GM12878 (cell line): Measurements from ENCODE around the gene KRT4. TPM values are rescaled to one million over a fixed set of nuclear protein-coding genes. Genes with fewer than 3 reads are reported as not detected.

ENCODE experiments used
- ATAC-seq: fragments of 200-7000 bp; cut with Tn5 transposase; 3 replicates; pipeline ENCODE4 v1.9.1; 2020; ENCODE audit warnings: mild to moderate bottlenecking, moderate library complexity
- BruUV-seq: library from RNA; stranded (reverse); fragments of 400-500 nt; replicated peaks from 2 replicates; lab custom pipeline; 2021; lab: Mats Ljungman, UMichigan
- CTCF ChIA-PET: fragments of 300-600 bp; sonication (Branson Sonifier 250); formaldehyde crosslinking; extraction: SDS; loops from one replicate; lab custom pipeline; 2021; ENCODE audit warnings: inconsistent platforms; lab: Yijun Ruan, JAX
- POLR2A ChIA-PET: fragments of 350-600 bp; formaldehyde crosslinking; extraction: SDS; loops from one replicate; lab custom pipeline; 2021; ENCODE audit warnings: inconsistent platforms; lab: Charles Lee
- RAD21 ChIA-PET: fragments of 300-600 bp; sonication (Branson Sonifier 250); formaldehyde crosslinking; loops from one replicate; lab custom pipeline; 2023; ENCODE audit warnings: antibody characterized with exemption; ENCODE audit not compliant: unreplicated experiment; lab: Charles Lee
- SMC1A ChIA-PET: fragments of 300-600 bp; sonication (Branson Sonifier 250); formaldehyde crosslinking; loops from one replicate; lab custom pipeline; 2023; ENCODE audit not compliant: unreplicated experiment, uncharacterized antibody; lab: Charles Lee
- DNase-seq: peaks from one replicate; pipeline ENCODE4 v3.0.0-alpha.2; 2011; ENCODE audit warnings: low read depth, low spot score
- FAIRE-seq: peaks from 3 replicates; lab custom pipeline; 2011; peaks lifted over from hg19 to GRCh38; lab: Jason Lieb, UNC
- H2AFZ ChIP-seq: 2 replicates; pipeline ENCODE4 v1.6.0; 2011; ENCODE audit warnings: low read depth, low read length, control low read depth; ENCODE audit not compliant: control insufficient read depth
- H3K27ac ChIP-seq: 2 replicates; pipeline ENCODE4 v1.5.1; 2011; ENCODE audit warnings: control low read depth; ENCODE audit not compliant: control insufficient read depth, insufficient read depth
- H3K27me3 ChIP-seq, 2 experiments: replicated peaks in 1 of 2; 2 replicates each; pipeline versions ENCODE4 v1.6.0 to v1.6.1; 2011; ENCODE audit warnings: low read length in 1 of 2; ENCODE audit not compliant: control insufficient read depth in 2 of 2, insufficient read depth in 2 of 2
- H3K36me3 ChIP-seq, 2 experiments: 2 replicates each; pipeline ENCODE4 v1.5.1; 2011; ENCODE audit warnings: low read length in 1 of 2; ENCODE audit not compliant: control insufficient read depth in 2 of 2, insufficient read depth in 2 of 2
- H3K4me1 ChIP-seq: 2 replicates; pipeline ENCODE4 v1.6.1; 2011; ENCODE audit warnings: mild to moderate bottlenecking, low read length, moderate library complexity, mixed read lengths; ENCODE audit not compliant: control insufficient read depth, insufficient read depth
- H3K4me2 ChIP-seq: 2 replicates; pipeline ENCODE4 v1.6.0; 2011; ENCODE audit warnings: control low read depth; ENCODE audit not compliant: control insufficient read depth, insufficient read depth
- H3K4me3 ChIP-seq: fragments of 200-600 bp; sonication (generic); 2 replicates; pipeline ENCODE4 v1.5.1; 2016
- H3K79me2 ChIP-seq: 2 replicates; pipeline ENCODE4 v1.6.0; 2011; ENCODE audit warnings: low read length; ENCODE audit not compliant: control insufficient read depth, insufficient read depth
- H3K9ac ChIP-seq: 2 replicates; pipeline ENCODE4 v1.8.0; 2011; ENCODE audit warnings: low read length, control low read depth, mixed read lengths; ENCODE audit not compliant: control insufficient read depth, insufficient read depth
- H3K9me3 ChIP-seq: replicated peaks from 3 replicates; pipeline ENCODE4 v1.5.1; 2011; ENCODE audit warnings: mild to moderate bottlenecking, low read length; ENCODE audit not compliant: control insufficient read depth, insufficient read depth
- H4K20me1 ChIP-seq: 2 replicates; pipeline ENCODE4 v1.6.0; 2011; ENCODE audit not compliant: control insufficient read depth, insufficient read depth
- KDM1A ChIP-seq: fragments of 200-600 bp; sonication (generic); IDR thresholded peaks from 2 replicates; pipeline ENCODE4 v1.6.1; 2016; ENCODE audit warnings: borderline replicate concordance
- MEF2B ChIP-seq: fragments of 450-650 bp; IDR thresholded peaks from 2 replicates; pipeline ENCODE4 v1.6.1; 2018; ENCODE audit warnings: mild to moderate bottlenecking, moderate library complexity; ENCODE audit not compliant: partially characterized antibody, poor library complexity, severe bottlenecking
- NFYB ChIP-seq: IDR thresholded peaks from 2 replicates; pipeline ENCODE4 v1.6.1; 2011; ENCODE audit warnings: low read depth, mild to moderate bottlenecking, low read length, improper control_type of control experiment, moderate library complexity; ENCODE audit not compliant: insufficient read depth
- TCF12 ChIP-seq: IDR thresholded peaks from 2 replicates; pipeline ENCODE4 v1.6.1; 2011; ENCODE audit warnings: low read depth, mild to moderate bottlenecking, low read length
- TCF3 ChIP-seq: IDR thresholded peaks from 2 replicates; pipeline ENCODE4 v1.6.1; 2012; ENCODE audit warnings: low read depth, mild to moderate bottlenecking, low read length, borderline replicate concordance; ENCODE audit not compliant: insufficient read depth
- WGBS: methylation state at CpG from one replicate; pipeline ENCODE4 v1.1.6; 2016; ENCODE audit warnings: low lambda C conversion rate; ENCODE audit not compliant: insufficient replicate concordance, insufficient coverage; ENCODE audit errors: missing lambda C conversion rate; 5-methylcytosine and 5-hydroxymethylcytosine counted together
- in situ Hi-C: fragments of 300-500 bp; cut with MboI; formaldehyde crosslinking; loops from 9 replicates; pipeline ENCODE4 v1.14.3; 2018; ENCODE audit warnings: mixed read lengths
- intact Hi-C: fragments of 100-400 bp; cut with micrococcal nuclease; formaldehyde crosslinking; loops from one replicate; pipeline ENCODE4 v1.14.2; 2022; ENCODE audit not compliant: unreplicated experiment
- polyA plus RNA-seq, 11 experiments: library from polyadenylated mRNA; depleted of rRNA in 4 of 11; unstranded in 6 of 11; stranded (reverse) in 5 of 11; fragments of >200 nt; fragmentation: Nextera tagmentation in 4 of 11; fragmentation: Illumina TruSeq in 1 of 11; extraction: Ambion mirVana in 4 of 11; extraction: Trizol in 1 of 11; gene quantifications; 1 replicate in 1 of 11; 2 replicates in 10 of 11; pipeline versions ENCODE4 v1.2.1 to v1.2.3, GENCODE V29; 2011 to 2016; ENCODE audit warnings: inconsistent platforms in 2 of 11, missing spikeins in 2 of 11, low read depth in 1 of 11
- total RNA-seq, 4 experiments: library from RNA; depleted of rRNA in 3 of 4; stranded (reverse); fragments of >200 nt in 3 of 4; fragmentation: Illumina TruSeq in 1 of 4; extraction: Trizol in 1 of 4; gene quantifications; 2 replicates each; pipeline versions ENCODE4 v1.2.1 to v1.2.3, GENCODE V29; 2013 to 2021
- TF ChIP-seq, protein P1 (sequence below): fragments of 450-650 bp; IDR thresholded peaks from 2 replicates; pipeline ENCODE4 v1.6.1; 2017; ENCODE audit warnings: low read depth, mild to moderate bottlenecking, moderate library complexity
- TF ChIP-seq, protein P2 (sequence below): fragments of 450-650 bp; conservative IDR thresholded peaks from 2 replicates; pipeline ENCODE4 v1.6.1; 2017; ENCODE audit warnings: mild to moderate bottlenecking, moderate library complexity
- TF ChIP-seq, protein P3 (sequence below): IDR thresholded peaks from 2 replicates; pipeline ENCODE4 v1.6.1; 2012; ENCODE audit warnings: low read length, inconsistent platforms

Gene KRT4
- total and polyA plus RNA-seq, 10 of the 15 experiments (the other 5 are each of a cell fraction or from before 2014, with no cell fraction given), result not detected

DNA sequence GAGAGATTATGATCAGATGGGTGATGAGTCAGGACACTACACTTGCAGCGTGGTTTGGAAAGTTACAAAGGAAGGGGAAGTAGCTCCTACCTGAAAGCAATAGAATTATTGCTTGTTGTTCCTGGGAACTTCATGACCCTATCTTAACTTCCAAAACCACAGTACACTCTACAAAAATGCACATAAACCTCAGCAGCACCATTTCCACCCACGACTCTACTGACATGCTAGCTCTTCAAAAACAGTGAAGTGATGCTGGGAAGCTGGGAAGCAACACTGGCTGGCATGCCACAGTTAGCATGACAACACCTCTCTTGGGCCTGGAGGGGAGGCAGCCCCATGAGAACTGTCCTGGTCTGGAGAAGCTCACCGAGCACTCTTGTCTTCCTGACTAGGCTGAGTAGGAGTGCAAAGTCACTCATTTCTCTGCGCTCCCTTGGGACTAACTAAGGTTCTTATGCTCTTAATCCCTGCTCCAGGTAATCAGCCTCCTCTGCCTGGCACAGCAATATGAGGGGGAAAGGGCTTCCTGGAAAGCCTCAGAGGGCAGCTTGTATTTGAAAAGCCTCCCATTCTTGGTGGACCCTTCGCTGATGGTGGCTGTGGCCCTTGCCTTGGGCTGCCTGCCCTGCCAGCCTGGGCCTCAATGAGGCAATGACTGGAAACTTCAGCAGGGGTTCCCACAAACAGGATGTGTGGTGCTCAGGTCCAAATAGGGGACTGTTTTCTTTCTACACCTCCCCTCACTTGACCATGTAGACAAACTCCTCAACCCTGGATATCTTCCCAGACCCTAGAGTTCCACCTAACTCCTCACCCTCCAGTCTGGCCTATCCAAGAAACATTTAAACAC lies 19.2 kb downstream of the KRT4 start:
- TF ChIP-seq, protein P1, sequence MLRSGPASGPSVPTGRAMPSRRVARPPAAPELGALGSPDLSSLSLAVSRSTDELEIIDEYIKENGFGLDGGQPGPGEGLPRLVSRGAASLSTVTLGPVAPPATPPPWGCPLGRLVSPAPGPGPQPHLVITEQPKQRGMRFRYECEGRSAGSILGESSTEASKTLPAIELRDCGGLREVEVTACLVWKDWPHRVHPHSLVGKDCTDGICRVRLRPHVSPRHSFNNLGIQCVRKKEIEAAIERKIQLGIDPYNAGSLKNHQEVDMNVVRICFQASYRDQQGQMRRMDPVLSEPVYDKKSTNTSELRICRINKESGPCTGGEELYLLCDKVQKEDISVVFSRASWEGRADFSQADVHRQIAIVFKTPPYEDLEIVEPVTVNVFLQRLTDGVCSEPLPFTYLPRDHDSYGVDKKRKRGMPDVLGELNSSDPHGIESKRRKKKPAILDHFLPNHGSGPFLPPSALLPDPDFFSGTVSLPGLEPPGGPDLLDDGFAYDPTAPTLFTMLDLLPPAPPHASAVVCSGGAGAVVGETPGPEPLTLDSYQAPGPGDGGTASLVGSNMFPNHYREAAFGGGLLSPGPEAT, result no peak
- TF ChIP-seq KDM1A, result no peak
- no peak for TF ChIP-seq TCF12
- no peak for TF ChIP-seq NFYB
- no peak for TF ChIP-seq MEF2B
- TF ChIP-seq TCF3, result no peak
- TF ChIP-seq, protein P2, sequence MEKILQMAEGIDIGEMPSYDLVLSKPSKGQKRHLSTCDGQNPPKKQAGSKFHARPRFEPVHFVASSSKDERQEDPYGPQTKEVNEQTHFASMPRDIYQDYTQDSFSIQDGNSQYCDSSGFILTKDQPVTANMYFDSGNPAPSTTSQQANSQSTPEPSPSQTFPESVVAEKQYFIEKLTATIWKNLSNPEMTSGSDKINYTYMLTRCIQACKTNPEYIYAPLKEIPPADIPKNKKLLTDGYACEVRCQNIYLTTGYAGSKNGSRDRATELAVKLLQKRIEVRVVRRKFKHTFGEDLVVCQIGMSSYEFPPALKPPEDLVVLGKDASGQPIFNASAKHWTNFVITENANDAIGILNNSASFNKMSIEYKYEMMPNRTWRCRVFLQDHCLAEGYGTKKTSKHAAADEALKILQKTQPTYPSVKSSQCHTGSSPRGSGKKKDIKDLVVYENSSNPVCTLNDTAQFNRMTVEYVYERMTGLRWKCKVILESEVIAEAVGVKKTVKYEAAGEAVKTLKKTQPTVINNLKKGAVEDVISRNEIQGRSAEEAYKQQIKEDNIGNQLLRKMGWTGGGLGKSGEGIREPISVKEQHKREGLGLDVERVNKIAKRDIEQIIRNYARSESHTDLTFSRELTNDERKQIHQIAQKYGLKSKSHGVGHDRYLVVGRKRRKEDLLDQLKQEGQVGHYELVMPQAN, result no peak
- TF ChIP-seq, protein P3, sequence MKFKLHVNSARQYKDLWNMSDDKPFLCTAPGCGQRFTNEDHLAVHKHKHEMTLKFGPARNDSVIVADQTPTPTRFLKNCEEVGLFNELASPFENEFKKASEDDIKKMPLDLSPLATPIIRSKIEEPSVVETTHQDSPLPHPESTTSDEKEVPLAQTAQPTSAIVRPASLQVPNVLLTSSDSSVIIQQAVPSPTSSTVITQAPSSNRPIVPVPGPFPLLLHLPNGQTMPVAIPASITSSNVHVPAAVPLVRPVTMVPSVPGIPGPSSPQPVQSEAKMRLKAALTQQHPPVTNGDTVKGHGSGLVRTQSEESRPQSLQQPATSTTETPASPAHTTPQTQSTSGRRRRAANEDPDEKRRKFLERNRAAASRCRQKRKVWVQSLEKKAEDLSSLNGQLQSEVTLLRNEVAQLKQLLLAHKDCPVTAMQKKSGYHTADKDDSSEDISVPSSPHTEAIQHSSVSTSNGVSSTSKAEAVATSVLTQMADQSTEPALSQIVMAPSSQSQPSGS, result no peak
- Histone ChIP-seq H3K27me3 (no peaks in the 10 kb centered on the region; a peak in 2 of 4 replicates), H3K36me3 (no peaks in the 10 kb centered on the region), H3K9me3 (no peaks in the 10 kb centered on the region), H3K4me1 (no peaks in the 10 kb centered on the region), H4K20me1 (no peaks in the 10 kb centered on the region), H2AFZ (no peak overlapping the region), H3K4me3 (no peak overlapping the region), H3K27ac (no peak overlapping the region), H3K79me2 (no peaks in the 10 kb centered on the region), H3K9ac (no peak overlapping the region), H3K4me2 (no peak overlapping the region)
- in situ Hi-C loops (no loop called here), intact Hi-C loops (no loop called here)
- FAIRE-seq (no peak), ATAC-seq (no peak), DNase-seq (no peak)
- ChIA-PET CTCF (no interaction called here), POLR2A (no interaction called here), RAD21 (no interaction called here), SMC1A (no interaction called here)
- BruUV-seq, result no TSS peak
- WGBS, result 24% methylated on average over 5 of the region's 5 CpGs
